LNCAP (cell line): ENCODE results near the gene ZNF436.

ENCODE experiments used
- CTCF ChIP-seq: fragments of 450-650 bp; IDR thresholded peaks from 2 replicates; pipeline ENCODE4 v1.5.1; 2017; ENCODE audit warnings: mild to moderate bottlenecking

Gene ZNF436

GRCh38 chr1:23367791-23368561 is 1.7 kb downstream of the ZNF436 start:
- no peak for TF ChIP-seq CTCF

DNA sequence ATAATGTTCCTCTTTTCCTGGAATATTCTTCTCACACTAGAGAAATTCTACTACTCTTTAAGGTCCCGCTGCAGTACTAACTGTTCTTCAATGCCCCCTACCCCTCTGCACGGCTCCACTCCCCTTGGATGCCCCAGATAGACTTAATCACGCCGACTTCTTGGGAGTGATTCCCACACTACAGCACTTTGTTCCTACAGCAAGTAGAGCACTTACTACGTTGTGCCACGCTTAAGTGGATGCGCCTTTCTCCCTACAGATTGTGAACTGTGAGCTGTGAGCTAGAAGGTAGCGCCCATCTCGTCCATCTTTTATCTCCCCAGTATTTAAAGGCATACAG is 2.2 kb downstream of the ZNF436 start:
- TF ChIP-seq CTCF: no peak

GRCh38 chr1:23366598-23366997 is 3.0 kb downstream of the ZNF436 start:
- TF ChIP-seq CTCF: no peak

GRCh38 chr1:23366146-23366545 is 3.5 kb downstream of the ZNF436 start:
- no peak for TF ChIP-seq CTCF

DNA sequence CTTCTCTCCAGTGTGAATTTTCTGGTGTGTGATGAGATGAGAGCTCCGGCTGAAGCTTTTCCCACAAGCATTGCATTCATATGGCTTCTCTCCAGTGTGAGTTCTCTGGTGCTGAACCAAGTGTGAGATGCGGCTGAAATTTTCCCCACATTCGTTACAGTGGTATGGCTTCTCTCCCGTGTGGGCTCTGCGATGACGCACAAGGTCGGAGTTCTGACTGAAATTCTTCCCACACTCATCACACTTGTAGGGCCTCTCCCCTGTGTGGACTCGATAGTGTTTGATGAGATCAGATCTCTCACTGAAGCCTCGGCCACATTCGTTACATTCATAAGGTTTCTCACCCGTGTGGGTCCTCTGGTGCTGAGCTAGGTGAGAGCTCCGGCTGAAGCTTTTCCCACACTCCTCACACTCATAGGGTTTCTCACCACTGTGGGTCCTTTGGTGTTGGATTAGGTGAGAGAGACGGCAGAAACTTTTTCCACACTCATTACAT is 7.4 kb downstream of the ZNF436 start:
- no peak for TF ChIP-seq CTCF

GRCh38 chr1:23358310-23358875 is 11.2 kb downstream of the ZNF436 start:
- TF ChIP-seq CTCF: no peak

DNA sequence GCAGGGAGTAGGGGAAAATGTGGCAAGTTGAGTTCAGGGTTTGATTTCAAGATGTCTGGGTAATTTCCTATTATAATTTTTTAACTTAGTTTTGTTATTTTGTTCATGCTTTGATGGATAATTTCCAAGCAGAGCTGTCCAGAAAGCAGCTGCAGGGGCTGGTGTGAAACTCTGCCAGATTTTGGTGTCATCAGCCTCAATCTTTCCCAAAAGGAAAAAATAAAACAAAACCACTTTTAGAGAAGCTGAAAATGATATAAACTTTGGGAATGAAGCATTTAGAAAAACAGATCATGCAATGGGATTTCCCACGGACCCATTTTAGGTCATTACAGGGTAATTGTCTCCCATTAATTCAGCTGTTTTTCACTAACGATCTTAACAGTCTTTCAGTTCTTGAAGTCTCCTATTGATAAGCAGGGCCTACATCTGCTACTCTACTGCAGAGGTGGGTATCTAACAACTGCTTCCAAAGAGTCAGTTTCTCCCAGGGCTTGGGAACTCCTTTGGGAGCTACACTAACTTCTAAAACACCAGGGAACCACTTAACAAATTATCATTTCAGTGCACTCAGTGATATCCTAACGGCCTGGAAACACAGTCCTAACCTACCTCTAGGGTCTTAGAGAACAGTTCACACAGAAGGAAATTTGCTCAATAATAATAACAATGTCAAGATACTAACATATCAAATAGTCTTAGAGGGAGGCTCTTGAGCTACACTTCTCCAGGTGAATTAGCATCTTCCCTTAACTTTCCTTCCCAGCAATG is 12.3 kb downstream of the ZNF436 start:
- TF ChIP-seq CTCF: no peak
